Left ventricle myocardium superior (tissue), 1 donor: ENCODE data around the gene OR2B2. TPM values are rescaled to one million over a fixed set of nuclear protein-coding genes. Genes with fewer than 3 reads are reported as not detected.

Source experiments
- ATAC-seq: fragments of 200-7000 bp; cut with Tn5 transposase; one replicate; pipeline ENCODE4 v1.9.1; 2020; ENCODE audit warnings: mild to moderate bottlenecking, moderate library complexity
- DNase-seq: peaks from one replicate; pipeline ENCODE4 v3.0.0-alpha.2; 2020
- intact Hi-C: fragments of 100-400 bp; cut with micrococcal nuclease; formaldehyde crosslinking; loops from one replicate; pipeline ENCODE4 v1.11.0; 2022
- total RNA-seq: library from RNA; stranded (reverse); fragmentation: NEBNext Ultra II Directional; extraction: Animal tissue kit (Norgen Biotek cat#: 25700); gene quantifications from one replicate; pipeline ENCODE4 v1.2.1, GENCODE V29; 2021
- donor health status: DM: no; HTN: yes; CAD: no; lungs with severe emphysema.

Gene OR2B2
- total RNA-seq, 1 donor from 2014 or later, result not detected

DNA sequence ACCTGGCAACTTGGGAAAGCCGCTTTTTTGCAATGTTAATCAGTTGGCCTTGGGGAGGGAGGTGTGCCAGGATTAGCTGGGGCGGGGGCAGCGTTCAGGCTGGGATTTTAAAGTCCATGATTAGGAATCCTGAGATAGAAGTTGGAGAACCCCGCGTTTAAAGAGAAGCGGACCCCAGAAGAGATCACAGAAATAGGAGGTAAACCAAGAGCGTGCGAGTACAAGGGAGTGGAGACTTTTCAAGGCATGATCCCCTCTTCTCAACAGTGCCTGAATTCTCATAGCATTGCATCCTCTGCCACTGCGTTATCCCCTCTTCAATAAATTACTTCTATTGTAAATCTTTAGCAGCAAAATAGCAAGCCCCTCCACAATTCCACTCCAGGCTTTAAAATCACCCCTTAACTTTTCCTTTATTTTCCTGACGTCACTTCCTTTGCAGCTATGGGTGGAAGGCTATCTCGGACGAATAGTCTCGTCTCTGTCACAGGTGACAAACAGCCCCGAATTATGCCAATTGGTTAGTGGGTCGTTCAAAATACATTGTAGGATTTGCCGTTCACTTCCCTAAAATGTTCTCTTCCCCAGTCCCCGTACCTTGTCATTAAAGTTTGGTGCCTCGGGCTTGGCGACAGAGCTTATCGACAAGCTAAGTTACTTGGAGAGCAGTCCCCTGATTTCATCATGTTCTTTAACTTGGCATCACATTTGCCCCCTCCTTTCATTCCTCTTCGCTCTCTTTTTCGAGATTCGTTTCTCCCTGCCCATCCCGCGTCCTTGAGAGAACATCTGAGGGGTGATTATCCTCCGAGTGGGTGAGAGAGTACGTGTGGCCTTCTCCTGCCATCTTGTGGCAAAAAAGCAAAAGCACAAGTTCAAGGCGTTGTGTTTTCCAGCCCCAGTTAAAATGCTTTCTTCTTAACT is 17.1 kb downstream of the OR2B2 start:
- intact Hi-C loops, result loop anchor here (5.0 kb wide), 1 partner anchor 128 kb away; no protein-coding TSS in a partner anchor
- DNase-seq (no peak), ATAC-seq (peak; percentile 85)

GRCh38 chr6:27893836-27894807 is 18.1 kb downstream of the OR2B2 start:
- ATAC-seq (peak; percentile 90), DNase-seq (peak; percentile 82)
- intact Hi-C loops, result no loop called here

GRCh38 chr6:27893059-27893835 is 18.9 kb downstream of the OR2B2 start:
- intact Hi-C loops, result no loop called here
- ATAC-seq (peak; percentile 59), DNase-seq (peak; percentile 75)

DNA sequence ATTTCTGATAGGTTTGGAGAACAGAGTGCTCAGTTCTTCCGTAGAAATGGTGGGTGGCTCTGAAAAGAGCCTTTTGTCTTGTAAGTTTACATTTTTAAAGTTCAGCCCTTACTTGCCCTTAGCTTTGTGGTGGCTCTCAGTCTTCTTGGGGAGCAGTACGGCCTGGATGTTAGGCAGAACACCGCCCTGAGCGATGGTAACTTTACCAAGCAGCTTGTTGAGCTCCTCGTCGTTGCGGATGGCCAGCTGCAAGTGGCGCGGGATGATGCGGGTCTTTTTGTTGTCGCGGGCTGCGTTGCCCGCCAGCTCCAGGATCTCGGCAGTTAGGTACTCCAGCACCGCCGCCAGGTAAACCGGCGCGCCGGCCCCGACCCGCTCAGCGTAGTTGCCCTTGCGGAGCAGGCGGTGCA is 19.5 kb downstream of the OR2B2 start:
- ATAC-seq, result no peak
- DNase-seq, result no peak
- intact Hi-C loops, result no loop called here

- no peak for DNase-seq
- intact Hi-C loops, result no loop called here
- no peak for ATAC-seq
These were observed 20.8 kb downstream of the OR2B2 start for GRCh38 chr6:27891320-27891875.

- ATAC-seq (no peak), DNase-seq (peak; percentile 59)
- intact Hi-C loops, result no loop called here
These were observed 21.5 kb downstream of the OR2B2 start for GRCh38 chr6:27890445-27891319.

GRCh38 chr6:27889628-27890444 is 22.4 kb downstream of the OR2B2 start:
- no peak for ATAC-seq
- intact Hi-C loops, result no loop called here
- DNase-seq, result no peak

GRCh38 chr6:27889275-27889627 is 22.9 kb downstream of the OR2B2 start:
- intact Hi-C loops, result no loop called here
- no peak for DNase-seq
- ATAC-seq, result no peak

DNA sequence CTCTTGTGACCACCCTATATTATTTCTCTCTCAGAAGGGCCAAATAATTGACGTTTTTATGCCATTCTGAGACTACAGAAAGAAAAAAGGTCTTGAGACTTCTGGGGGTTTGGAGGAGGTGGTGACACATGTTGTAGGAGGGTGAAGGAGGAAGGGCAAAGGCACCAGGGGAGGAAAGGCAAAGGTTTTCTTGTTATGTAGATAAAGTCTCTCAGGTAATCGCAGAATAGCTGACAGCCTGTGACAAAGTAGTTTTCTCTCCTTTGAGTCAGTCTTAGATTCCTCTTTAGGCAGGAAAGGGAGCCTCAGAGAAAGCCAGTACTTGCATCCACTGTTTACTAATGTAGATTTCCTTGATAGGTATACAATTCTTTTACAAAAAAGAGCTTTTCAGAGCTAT is 23.6 kb downstream of the OR2B2 start:
- no peak for DNase-seq

DNA sequence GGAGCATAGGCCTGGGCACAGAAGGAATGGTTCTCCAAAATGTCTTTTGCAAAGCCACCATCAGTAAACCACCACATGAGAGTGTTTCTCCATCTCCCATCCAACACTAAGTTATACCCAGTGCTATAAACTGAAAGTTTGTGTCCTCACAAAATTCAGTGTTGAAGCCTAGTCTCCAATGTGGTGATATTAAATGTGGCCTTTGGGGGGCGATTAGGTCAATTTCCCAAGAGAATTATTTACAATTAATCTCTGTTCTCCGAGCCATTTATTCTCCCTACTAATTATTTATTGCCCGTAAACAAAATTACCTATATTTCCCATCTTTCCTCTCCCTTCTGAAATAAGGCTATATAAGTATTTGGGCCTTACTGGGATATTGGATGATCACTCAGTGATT is 26.1 kb downstream of the OR2B2 start:
- intact Hi-C loops, result no loop called here

More for the DNA sequence above, 23.6 kb downstream of the OR2B2 start:
- intact Hi-C loops, result no loop called here
- ATAC-seq, result no peak

GRCh38 chr6:27883136-27883535 is 29.1 kb downstream of the OR2B2 start:
- ATAC-seq (no peak), DNase-seq (no peak)
- intact Hi-C loops, result no loop called here

More for the DNA sequence above, 26.1 kb downstream of the OR2B2 start:
- DNase-seq (no peak), ATAC-seq (no peak)

DNA sequence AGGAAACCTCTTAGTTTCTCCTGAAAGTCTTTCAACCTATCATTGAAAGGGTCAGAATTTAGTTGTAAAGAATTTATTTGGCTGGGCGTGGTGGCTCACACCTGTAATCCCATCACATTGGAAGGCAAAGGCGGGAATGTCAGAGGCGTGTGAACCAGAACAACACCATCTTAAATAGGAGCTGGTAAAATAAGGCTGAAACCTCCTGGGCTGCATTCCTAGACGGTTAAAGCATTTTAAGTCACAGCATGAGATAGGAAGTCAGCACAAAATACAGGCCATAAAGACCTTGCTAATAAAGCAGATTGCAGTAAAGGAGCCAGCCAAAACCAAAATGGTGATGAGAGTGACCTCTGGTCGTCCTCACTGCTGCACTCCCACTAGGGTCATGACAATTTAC is 29.6 kb downstream of the OR2B2 start:
- ATAC-seq (no peak), DNase-seq (no peak)
- intact Hi-C loops, result no loop called here

GRCh38 chr6:27879837-27880236 is 32.4 kb downstream of the OR2B2 start:
- intact Hi-C loops, result no loop called here

DNA sequence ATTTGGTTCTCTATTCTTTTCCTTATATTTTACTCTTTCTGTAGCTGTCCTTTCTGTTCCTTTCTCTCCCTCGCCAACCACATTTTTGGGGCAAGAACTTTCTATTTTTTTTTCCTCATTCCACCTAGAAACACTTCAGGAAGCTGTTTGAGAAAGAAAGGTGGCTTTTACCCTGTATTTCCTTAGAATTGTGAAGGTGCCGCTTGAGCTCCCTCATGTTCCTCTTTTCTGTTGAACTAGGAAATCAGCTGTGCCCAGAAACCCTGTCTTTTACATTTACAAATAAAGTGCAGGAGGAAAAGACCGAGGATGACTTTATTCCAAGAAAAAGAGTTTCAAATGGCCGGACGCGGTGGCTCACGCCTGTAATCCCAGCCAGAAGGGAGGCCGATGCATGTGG is 38.2 kb downstream of the OR2B2 start:
- DNase-seq (no peak), ATAC-seq (no peak)
- intact Hi-C loops, result no loop called here

More at GRCh38 chr6:27879837-27880236, 32.4 kb downstream of the OR2B2 start:
- no peak for DNase-seq
- ATAC-seq, result no peak

DNA sequence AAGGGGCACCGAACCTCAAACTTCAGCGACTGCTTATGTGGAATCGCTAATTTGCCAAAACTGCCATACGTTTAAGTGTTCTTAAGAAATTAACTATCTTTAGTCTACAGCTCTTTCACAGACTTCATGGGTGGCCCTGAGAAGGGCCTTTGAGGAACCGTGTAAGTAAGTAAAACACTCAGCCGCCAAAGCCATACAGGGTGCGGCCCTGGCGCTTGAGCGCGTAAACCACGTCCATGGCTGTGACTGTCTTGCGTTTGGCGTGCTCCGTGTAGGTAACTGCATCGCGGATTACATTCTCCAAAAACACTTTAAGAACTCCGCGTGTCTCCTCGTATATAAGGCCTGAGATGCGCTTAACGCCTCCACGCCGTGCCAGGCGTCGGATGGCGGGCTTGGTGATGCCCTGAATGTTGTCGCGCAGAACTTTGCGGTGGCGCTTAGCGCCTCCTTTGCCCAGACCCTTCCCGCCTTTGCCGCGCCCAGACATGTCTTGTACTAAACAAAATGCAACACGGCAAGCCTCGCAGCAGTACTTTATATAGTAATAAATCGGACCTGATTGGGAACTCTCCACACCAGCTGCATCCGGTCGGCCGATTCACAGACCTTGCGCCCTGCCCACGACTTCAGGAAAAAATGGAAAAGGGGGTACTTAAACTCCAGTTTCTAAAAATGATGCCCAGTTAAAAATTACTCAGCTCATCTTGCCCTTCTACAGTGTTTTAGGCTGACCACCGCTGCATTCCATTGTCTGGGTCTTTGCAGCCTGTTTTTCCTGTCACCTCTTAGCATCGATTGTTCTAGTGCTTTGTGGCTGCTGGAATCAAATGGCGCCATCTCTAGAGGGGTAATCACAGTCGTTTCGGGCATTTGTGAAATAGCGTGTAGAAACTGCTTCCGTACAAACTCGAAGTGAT is 38.9 kb downstream of the OR2B2 start:
- DNase-seq, result peak; percentile 62
- peak; percentile 72 for ATAC-seq
- intact Hi-C loops, result no loop called here

- peak; percentile 12 for ATAC-seq
- DNase-seq, result no peak
- intact Hi-C loops, result no loop called here
These were observed 39.6 kb downstream of the OR2B2 start for GRCh38 chr6:27872642-27873020.
